Left ventricle myocardium inferior (tissue), 1 donor: ENCODE results near the gene TRPM2. TPM values are rescaled to one million over a fixed set of nuclear protein-coding genes. Genes with fewer than 3 reads are reported as not detected.
A peak's percentile ranks its signal among the peaks of the same experiment; 100 is the strongest.
"Not testable (repeated sequence)": the region's sequence is repeated elsewhere in the genome, so short reads cannot be mapped to it uniquely, and the experiment has no call there.

Source experiments
- DNase-seq: peaks from one replicate; pipeline ENCODE4 v3.0.0-alpha.2; 2020
- H3K27ac ChIP-seq: fragments of 200-600 bp; replicated peaks from 2 replicates; pipeline ENCODE4 v1.8.0; 2021
- H3K27me3 ChIP-seq: fragments of 200-600 bp; 2 replicates; pipeline ENCODE4 v1.8.0; 2021; ENCODE audit warnings: low read depth
- H3K36me3 ChIP-seq: fragments of 200-600 bp; 2 replicates; pipeline ENCODE4 v1.8.0; 2021
- H3K4me1 ChIP-seq: fragments of 200-600 bp; 2 replicates; pipeline ENCODE4 v1.8.0; 2021
- H3K4me3 ChIP-seq: fragments of 200-600 bp; 2 replicates; pipeline ENCODE4 v1.8.0; 2021; ENCODE audit warnings: mild to moderate bottlenecking, moderate library complexity
- H3K9me3 ChIP-seq: fragments of 200-600 bp; replicated peaks from 2 replicates; pipeline ENCODE4 v1.8.0; 2021
- intact Hi-C: fragments of 100-400 bp; cut with micrococcal nuclease; formaldehyde crosslinking; loops from one replicate; pipeline ENCODE4 v1.11.0; 2022
- total RNA-seq: library from RNA; stranded (reverse); fragmentation: NEBNext Ultra II Directional; extraction: Animal tissue kit (Norgen Biotek cat#: 25700); gene quantifications from one replicate; pipeline ENCODE4 v1.2.1, GENCODE V29; 2021
- TF ChIP-seq, protein P1 (sequence below): fragments of 200-600 bp; IDR thresholded peaks from 2 replicates; pipeline ENCODE4 v1.8.0; 2021; ENCODE audit warnings: antibody characterized with exemption, mild to moderate bottlenecking, borderline replicate concordance
- donor health status: DM: no; HTN: yes; CAD: no; lungs with severe emphysema.

The TRPM2 gene
- total RNA-seq, 1 donor from 2014 or later = 1.8 TPM

DNA sequence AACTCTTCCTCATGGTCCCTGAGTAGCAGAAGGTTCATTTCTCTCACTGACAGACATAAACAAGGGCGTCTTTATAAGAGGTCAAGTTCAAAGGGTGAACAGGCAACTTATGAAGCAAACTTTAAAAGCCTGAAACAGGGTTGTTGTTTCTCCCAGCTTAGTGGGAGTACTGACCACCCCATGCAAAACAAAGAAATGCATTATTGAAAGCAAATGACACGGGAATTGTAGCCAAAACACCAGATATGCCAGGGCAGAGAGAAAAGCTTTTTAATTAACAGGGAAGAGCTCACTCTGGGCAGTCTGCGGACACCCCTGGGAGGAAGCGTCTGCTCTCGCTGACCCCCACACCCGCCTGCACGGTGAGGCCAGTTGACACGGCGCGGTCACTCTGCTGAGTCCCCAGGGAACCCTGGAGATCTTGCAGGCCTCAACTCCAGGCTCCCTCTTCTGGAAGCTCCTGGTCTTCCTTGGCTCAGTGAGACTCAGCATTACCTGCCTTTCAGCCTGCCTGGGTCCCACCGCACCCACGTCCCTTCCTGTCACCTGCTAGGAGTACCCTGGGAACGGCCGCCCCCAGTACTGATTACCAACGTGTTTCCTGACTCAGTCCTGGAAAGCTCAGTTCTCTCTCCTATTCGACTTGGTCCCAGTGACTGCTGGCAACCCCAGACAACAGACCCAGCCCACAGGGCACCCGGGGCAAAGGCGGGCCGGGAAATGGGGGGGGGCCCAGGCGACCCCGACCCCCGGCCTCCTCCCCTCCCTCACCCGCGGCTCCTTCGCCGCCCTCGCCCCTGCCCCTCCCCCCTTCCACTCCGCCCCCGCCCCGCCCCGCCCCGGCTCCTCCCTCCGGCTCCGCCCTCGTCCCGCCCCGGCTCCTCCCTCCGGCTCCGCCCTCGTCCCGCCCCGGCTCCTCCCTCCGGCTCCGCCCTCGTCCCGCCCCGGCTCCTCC lies 15.2 kb upstream of the TRPM2 start:
- peaks cover 17% of the 10 kb centered on the region for H3K36me3 ChIP-seq
- peak overlapping the region; percentile 74 for H3K4me3 ChIP-seq
- H3K27ac ChIP-seq = peak overlapping the region; percentile 94
- no peaks in the 10 kb centered on the region for H3K9me3 ChIP-seq
- peaks cover 22% of the 10 kb centered on the region for H3K4me1 ChIP-seq
- TF ChIP-seq, protein P1, sequence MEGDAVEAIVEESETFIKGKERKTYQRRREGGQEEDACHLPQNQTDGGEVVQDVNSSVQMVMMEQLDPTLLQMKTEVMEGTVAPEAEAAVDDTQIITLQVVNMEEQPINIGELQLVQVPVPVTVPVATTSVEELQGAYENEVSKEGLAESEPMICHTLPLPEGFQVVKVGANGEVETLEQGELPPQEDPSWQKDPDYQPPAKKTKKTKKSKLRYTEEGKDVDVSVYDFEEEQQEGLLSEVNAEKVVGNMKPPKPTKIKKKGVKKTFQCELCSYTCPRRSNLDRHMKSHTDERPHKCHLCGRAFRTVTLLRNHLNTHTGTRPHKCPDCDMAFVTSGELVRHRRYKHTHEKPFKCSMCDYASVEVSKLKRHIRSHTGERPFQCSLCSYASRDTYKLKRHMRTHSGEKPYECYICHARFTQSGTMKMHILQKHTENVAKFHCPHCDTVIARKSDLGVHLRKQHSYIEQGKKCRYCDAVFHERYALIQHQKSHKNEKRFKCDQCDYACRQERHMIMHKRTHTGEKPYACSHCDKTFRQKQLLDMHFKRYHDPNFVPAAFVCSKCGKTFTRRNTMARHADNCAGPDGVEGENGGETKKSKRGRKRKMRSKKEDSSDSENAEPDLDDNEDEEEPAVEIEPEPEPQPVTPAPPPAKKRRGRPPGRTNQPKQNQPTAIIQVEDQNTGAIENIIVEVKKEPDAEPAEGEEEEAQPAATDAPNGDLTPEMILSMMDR = peak; percentile 57
- intact Hi-C loops = no loop called here
- DNase-seq = peak; percentile 61
- H3K27me3 ChIP-seq = no peaks in the 10 kb centered on the region

DNA sequence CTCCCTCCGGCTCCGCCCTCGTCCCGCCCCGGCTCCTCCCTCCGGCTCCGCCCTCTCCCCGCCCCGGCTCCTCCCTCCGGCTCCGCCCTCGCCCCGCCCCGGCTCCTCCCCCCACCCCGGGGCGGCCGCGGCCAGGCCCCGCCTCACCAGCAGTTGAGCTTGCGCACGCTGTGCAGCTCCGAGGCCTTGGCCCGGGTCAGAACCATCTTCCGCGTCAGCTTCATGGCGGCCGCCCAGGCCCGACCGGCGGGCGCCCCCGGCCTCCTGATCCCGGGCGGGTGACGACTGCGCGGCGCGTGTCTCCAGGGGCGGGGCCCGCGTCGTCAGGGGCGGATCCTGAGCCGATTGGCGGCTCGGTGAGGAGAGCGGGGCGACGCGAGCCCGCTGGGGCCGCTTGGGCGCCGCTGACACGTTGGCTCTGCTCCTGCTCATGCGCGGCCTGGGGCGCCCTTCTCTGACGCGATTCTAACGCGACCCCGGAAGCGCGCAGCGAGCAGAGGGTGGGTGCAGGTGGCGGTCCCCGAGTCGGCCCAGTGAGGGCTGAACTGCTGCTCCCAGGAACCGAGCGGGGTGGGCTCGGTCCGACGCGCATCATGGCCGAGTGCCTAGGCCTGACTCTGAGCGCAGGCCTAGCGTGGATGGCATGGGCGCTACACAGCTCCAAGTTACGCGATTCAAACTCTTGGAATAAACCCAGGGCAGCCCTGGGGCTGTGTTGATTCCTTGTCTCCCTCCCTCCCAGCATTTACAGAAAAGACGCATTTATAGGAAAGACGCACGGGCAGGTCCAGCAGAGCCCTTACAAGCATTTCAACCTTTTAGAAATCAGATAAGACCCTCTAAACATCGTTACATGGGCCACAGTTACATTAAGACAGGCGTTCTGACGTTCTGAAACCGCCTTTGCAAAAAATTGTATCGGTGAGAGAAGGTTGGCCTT lies 14.2 kb upstream of the TRPM2 start, which contains the start of gene CFAP410:
CFAP410 (minus strand) TSS at position 420 of the 940 bp plus-strand sequence; CDS start at position 224, 196 bp downstream.
- Histone ChIP-seq H3K27ac (peak within 1 kb of the TSS; percentile 94), H3K36me3 (peaks cover 17% of the 10 kb centered on the region), H3K9me3 (no peaks in the 10 kb centered on the region), H3K4me3 (peak within 1 kb of the TSS; percentile 74), H3K4me1 (peaks cover 22% of the 10 kb centered on the region), H3K27me3 (peaks cover 3% of the 10 kb centered on the region)
- TF ChIP-seq, protein P1 = no peak
- intact Hi-C loops = no loop called here
- peak; percentile 94 for DNase-seq

DNA sequence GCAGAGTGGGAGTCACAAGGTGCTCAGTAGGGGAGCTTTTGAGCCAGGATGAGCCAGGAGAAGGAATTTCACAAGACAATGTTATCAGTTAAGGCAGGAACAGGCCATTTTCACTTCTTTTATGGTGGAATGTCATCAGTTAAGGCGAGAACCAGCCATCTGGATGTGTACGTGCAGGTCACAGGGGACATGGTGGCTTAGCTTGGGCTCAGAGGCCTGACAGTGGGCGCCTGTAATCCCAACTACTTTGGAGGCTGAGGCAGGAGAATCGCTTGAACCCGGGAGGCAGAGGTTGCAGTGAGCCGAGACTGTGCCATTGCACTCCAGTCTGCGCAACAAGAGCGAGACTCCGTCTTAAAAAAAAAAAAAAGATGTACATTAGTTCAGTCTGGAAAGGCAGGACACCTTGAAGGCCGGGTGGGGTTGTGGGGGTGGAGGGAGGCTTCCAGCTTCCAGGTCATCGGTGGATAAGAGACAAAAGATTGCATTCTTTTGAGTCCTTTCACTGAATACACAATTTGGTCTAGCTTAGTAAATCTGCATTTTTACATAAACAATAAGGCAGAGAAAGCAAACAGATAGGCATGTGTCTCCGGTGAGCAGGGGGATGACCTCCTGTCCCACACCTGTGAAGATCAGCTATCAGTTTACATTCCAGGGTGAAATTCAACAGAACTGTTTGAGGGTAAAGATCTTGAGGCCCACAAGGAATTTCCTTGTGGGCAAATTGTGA lies 11.5 kb upstream of the TRPM2 start:
- H3K27ac ChIP-seq, H3K36me3 ChIP-seq, H3K4me3 ChIP-seq, H3K9me3 ChIP-seq, intact Hi-C loops, DNase-seq: not testable (repeated sequence)
- peaks cover 22% of the 10 kb centered on the region for H3K4me1 ChIP-seq
- H3K27me3 ChIP-seq = peaks cover 26% of the 10 kb centered on the region

DNA sequence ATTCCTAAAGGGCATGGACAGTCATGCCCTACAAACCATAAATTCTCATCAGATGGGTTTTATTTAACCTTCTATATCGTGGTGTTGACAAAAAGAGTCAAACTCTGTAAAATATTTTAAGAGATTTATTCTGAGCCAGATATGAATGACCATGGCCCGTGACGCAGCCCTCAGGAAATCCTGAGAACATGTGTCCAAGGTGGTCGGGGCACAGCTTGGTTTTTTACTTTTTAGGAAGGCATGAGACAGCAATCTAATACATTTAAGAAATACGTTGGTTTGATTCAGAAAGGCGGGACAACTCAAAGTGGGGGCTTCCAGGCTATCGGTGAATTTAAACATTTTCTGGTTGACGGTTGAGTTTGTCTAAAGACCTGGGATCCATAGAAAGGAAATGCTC lies 10.4 kb upstream of the TRPM2 start:
- H3K36me3 ChIP-seq, intact Hi-C loops, H3K27ac ChIP-seq, H3K9me3 ChIP-seq, DNase-seq, H3K4me3 ChIP-seq: not testable (repeated sequence)
- H3K27me3 ChIP-seq = peaks cover 36% of the 10 kb centered on the region
- peaks cover 17% of the 10 kb centered on the region for H3K4me1 ChIP-seq

DNA sequence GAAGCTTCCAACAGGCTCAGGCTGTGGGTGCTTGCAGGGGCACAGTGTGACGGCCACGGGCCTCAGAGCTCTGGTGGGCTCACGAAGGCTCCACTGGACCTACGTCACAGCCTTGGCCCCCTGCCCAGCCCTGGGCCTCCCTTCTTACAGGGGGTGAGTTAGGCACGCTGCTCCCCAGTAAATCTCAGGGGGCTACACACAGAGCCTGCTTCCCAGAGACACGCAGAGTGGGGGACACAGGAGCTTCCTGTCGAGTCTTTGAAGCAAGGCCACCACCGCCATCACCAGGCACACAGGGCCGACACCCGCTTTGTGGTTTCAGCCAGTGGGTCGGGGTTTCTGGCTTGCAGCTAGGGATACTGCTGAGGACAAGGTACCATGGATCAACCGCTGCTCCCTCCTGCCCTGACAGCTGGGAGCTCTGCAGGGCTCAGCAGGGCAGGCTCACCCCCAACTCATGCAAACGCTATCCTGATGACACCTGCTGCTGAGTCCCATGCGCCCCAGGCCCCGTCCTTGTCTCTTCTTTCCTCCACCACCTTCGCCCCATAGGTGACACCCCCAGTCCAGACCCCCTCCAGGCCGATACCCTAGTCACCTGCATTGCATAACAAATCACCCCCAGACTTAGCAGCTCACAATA lies 8.8 kb upstream of the TRPM2 start:
- Histone ChIP-seq H3K27me3 (peaks cover 53% of the 10 kb centered on the region), H3K36me3 (no peaks in the 10 kb centered on the region), H3K4me1 (peaks cover 7% of the 10 kb centered on the region), H3K27ac (no peak overlapping the region), H3K4me3 (no peak overlapping the region), H3K9me3 (no peaks in the 10 kb centered on the region)
- TF ChIP-seq, protein P1 = no peak
- intact Hi-C loops = no loop called here
- no peak for DNase-seq
